ENCODE data around the gene MID1IP1.

The MID1IP1 gene

DNA sequence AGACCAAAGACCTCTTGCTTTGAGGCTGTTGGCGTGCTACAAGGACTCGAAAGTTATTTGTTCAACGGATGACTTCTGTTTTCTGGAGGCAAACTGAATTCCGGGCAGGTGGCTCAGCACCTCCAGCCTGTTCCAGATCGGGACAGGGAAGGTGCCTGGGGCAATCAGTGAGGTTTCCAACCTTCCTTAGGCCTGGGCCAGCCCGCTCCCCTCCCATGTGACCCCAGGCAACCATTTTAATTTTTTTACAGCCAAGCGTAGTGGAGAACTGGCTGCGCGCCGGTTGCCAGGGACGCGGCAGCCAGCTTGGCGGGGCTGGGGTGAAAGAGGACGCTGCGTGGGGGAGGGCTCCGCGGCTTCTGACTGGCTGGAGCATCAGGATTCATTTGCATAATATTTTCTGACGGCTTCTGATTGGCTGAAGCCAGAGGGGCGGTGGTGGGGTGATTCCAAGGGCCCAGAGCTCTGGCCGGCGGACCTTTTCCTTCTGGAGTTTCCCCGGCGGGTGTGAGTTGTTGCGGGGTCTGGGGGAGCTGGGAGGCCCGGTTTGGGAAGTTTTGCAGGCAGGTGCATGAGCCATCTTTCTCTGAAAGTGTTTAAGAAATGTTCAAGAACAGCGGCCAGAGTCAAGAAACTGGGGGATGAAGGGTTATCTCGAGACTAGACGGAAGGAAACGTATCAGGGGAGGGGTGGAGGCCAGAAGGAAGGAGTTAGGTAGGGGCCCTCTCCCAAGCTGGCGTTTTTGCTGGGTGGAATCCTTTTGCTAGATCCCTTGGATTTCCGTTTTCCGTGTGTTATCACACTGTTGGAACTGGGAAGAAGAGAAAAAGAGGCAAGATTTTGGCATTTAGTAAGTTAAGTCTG lies at the start of gene MID1IP1:
TSS of gene MID1IP1 (plus strand) at position 479 of the 865 bp plus-strand sequence. CDS start 3,488 bp downstream, outside the sequence.
- DNase-seq: peak; percentile 81

DNA sequence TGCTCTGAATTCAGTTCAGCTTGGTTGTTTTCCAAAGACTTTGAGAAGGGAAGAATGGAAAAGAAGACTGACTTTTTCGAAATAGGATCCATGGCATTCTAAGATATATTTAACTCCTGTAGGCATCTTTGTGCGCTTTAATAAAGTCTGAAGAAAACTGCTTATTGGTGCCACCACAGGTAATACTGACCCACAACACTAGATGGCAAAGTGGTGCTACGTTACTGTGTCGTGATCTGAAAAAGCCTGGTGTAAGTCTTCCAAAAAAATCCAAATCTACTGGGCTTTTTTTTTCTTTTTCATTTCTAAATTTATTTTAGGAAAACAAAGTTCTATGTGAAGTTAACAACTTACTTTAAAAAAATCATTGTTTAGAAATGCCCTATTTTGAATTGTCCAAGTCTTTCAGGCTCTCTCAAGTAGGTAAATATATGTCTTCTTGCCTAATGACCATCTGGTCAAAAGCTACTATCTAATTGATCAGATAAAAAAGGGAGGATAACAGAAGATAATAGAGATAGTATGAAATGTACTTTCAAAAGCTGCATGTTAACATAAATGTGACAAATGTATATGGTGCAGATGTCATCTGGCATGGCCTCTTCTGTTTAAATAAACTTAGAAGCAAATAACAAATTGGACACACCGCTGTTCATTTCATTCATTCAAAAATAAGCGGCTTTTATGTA lies 47.0 kb upstream of the MID1IP1 start:
- peak; percentile 52 for DNase-seq

DNA sequence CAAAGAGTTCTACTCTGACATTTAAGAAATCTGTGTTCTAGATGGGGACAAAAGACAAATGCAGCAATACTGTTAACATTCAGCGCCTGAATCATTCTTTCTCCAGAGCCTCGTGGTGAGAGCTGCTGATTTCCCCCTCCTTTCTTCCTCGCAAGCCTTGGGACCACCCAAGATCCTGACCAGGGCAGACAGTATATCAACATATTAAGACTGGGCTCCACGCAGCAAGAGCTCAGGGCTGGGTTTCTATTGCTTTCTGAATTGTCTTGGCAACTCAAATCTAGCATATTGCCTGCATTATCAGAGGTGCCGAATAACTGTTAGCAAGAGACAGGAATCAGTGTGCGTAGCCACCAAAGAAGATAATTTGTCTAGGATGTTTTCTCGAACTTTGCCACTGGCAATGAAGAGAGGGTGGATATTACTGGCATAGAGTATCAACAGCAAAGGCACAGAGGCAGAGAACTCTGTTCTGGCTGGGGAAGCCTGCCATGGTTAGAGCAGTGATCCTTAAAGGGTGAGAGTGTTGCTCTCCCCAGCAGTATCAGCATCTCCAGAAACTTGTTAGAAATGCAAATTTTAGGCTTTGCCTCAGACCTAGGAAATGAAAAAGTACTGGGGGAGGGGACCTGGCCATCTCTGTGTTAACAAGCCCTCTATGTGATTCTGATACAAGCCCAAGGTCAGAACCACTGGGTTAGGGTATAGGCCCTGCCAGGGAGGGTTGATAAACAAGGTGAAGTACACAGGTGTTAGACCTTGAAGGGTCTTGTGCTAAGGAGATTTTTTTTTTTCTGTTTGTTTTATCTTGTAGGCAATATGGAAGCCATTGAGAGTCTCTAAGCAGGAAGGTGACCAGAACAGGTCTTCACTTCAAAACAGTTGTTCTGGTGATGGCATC lies 46.2 kb upstream of the MID1IP1 start:
- no peak for DNase-seq

GRCh38 chrX:38760883-38761282 lies 40.4 kb upstream of the MID1IP1 start:
- no peak for DNase-seq

DNA sequence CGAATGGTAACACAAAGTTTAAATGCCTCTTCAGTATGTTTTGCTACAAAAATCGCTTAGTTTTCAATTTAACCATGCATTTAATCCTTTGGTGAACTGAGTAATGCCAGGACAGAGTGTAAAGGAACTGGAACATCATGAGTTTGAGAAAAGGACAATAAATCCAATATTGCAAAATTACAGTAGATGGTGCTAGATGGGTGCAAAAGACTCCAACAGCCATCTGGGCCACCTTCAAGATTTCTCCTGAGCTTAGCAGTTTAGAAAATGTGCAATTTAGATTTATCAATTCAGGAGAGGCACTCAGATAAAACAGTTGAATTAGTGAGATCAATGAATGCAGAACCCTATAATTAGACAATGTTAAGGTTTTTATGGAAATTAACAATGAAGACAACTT lies 33.2 kb upstream of the MID1IP1 start:
- DNase-seq: peak; percentile 8

GRCh38 chrX:38770152-38770551 lies 31.1 kb upstream of the MID1IP1 start:
- no peak for DNase-seq

DNA sequence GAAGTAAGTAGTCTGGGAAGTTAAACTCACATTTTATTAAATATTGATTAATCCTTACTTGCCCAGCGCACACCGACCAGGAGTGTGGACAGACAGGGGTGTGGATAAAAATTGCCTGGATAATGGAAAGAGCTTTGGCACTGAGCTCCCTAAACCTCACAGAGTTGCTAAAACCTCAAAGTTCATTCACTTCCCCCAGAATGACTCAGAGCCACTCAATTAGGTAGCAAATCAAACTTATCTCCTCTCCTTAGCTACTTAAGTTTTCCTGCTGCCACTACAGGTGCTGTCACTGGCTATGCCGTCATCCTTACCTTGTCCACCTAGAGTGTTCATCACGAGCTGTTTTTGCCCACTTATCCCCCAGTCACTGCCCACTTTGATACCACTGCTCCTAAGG lies 27.0 kb upstream of the MID1IP1 start:
- no peak for DNase-seq

DNA sequence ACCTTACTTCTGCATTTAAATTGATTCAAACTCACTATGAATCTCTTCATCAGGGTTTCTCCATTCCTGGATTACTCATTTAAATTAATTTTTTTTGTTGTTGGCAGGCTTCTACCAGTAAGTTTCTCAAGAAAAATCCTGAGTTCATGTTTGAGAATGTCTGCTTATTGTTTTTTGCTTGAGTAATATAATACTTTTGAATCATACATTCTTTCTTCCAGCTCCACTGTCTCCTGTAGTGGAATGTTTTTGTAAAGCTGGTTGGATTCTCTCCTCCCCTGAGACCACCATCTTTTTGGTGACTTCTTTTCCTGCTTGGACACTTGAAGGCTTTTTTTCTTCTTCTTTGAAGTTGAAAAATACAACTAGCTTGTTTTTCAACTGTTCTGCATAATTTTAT lies 4.3 kb upstream of the MID1IP1 start:
- DNase-seq: no peak

DNA sequence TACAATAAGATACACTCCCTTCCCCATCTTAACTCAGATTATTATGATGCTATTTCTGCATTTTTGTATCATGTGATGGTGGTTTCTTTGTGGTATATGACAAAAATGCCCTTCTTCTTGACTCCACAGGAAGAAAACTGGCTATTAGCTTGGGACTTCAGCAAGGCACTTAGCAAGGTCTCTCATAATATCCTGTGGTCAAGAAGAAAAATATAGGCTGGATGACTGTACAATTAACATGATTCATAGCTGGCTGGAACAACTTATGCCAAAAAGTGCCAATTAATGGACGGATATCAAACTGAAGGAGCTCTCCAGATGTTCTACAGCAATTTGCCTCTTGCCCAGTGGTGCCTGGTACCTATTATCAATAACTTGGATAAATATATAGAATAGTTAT lies 2.3 kb upstream of the MID1IP1 start:
- no peak for DNase-seq

GRCh38 chrX:38799995-38800580 lies 1.2 kb upstream of the MID1IP1 start:
- DNase-seq: no peak

DNA sequence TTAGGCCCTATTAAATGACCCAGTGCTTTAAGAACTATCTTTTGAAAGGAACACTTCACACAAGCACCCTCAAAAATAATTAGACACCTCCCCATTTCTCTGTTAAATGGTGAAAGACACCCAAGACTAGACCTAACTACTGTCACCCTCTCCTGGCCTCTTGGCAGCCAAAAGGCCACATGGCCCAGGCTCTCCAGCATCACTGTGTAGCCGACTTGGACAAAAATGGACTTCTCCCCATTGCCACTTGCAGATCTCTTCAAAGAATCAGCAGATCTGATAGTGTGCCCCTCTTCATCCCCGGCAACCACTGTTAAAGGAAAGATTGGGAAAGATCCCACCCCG lies 2.0 kb downstream of the MID1IP1 start:
- no peak for DNase-seq

GRCh38 chrX:38803588-38804431 lies 2.6 kb downstream of the MID1IP1 start:
- DNase-seq: peak; percentile 79

GRCh38 chrX:38804432-38804681 lies 3.1 kb downstream of the MID1IP1 start:
- no peak for DNase-seq

DNA sequence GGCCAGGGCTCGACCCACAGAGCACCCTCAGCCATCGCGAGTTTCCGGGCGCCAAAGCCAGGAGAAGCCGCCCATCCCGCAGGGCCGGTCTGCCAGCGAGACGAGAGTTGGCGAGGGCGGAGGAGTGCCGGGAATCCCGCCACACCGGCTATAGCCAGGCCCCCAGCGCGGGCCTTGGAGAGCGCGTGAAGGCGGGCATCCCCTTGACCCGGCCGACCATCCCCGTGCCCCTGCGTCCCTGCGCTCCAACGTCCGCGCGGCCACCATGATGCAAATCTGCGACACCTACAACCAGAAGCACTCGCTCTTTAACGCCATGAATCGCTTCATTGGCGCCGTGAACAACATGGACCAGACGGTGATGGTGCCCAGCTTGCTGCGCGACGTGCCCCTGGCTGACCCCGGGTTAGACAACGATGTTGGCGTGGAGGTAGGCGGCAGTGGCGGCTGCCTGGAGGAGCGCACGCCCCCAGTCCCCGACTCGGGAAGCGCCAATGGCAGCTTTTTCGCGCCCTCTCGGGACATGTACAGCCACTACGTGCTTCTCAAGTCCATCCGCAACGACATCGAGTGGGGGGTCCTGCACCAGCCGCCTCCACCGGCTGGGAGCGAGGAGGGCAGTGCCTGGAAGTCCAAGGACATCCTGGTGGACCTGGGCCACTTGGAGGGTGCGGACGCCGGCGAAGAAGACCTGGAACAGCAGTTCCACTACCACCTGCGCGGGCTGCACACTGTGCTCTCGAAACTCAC lies 3.6 kb downstream of the MID1IP1 start:
- DNase-seq: no peak

DNA sequence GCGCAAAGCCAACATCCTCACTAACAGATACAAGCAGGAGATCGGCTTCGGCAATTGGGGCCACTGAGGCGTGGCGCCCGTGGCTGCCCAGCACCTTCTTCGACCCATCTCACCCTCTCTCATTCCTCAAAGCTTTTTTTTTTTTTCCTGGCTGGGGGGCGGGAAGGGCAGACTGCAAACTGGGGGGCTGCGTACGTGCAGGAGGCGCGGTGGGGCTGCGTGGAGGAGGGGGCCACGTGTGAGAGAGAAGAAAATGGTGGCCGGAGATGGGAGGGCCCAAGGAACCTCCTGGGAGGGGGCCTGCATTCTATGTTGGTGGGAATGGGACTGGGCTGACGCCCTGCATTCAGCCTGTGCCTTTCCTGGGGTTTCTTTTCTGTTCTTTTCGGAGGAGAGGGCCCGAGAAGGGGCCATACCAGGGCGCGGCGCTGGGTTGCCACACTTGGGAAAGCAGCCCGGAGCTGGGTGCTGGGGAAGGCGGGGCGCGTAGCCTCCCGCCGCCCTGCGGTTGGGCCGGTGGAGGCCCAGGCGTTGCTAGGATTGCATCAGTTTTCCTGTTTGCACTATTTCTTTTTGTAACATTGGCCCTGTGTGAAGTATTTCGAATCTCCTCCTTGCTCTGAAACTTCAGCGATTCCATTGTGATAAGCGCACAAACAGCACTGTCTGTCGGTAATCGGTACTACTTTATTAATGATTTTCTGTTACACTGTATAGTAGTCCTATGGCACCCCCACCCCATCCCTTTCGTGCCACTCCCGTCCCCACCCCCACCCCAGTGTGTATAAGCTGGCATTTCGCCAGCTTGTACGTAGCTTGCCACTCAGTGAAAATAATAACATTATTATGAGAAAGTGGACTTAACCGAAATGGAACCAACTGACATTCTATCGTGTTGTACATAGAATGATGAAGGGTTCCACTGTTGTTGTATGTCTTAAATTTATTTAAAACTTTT lies 4.5 kb downstream of the MID1IP1 start:
- peak; percentile 42 for DNase-seq

- DNase-seq: no peak
Observed at GRCh38 chrX:38806875-38807621, 5.8 kb downstream of the MID1IP1 start.

- DNase-seq: no peak
Observed at GRCh38 chrX:38807873-38808272, 6.6 kb downstream of the MID1IP1 start.

GRCh38 chrX:38811515-38812243 lies 10.4 kb downstream of the MID1IP1 start:
- no peak for DNase-seq

DNA sequence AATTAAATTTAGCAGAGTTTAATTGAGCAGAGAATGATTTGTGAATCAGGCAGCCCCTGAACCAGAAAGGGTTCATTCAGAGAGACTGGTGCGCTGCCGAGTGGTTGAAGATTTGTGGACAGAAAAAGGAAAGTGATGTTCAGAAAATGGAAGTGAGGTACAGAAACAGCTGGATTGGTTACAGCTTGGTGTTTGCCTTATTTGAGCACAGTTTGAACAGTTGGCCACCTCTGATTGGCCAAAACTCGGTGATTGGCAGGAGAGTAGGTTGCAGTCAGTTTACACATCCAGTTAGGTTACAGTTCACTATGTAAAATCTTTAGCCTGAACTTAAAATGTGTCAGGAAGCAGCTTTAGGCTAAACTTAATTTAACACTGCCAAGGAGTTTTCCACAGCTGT lies 14.9 kb downstream of the MID1IP1 start:
- no peak for DNase-seq
